Ishikawa (cell line): ENCODE results near the gene C1orf122.

Source experiments
- CEBPB ChIP-seq: IDR thresholded peaks from 2 replicates; pipeline ENCODE4 v1.6.1; 2012
- CREB1 ChIP-seq: IDR thresholded peaks from 2 replicates; pipeline ENCODE4 v1.6.1; 2012; ENCODE audit warnings: low read depth
- EGR1 ChIP-seq: IDR thresholded peaks from 2 replicates; pipeline ENCODE4 v1.6.1; 2012
- EP300 ChIP-seq: IDR thresholded peaks from 2 replicates; pipeline ENCODE4 v1.6.1; 2012; ENCODE audit warnings: borderline replicate concordance
- FOXM1 ChIP-seq: IDR thresholded peaks from 2 replicates; pipeline ENCODE4 v1.6.1; 2012; ENCODE audit warnings: low read depth, borderline replicate concordance
- MAX ChIP-seq: IDR thresholded peaks from 2 replicates; pipeline ENCODE4 v1.6.1; 2012
- NFIC ChIP-seq: IDR thresholded peaks from 2 replicates; pipeline ENCODE4 v1.6.1; 2012
- RAD21 ChIP-seq: IDR thresholded peaks from 2 replicates; pipeline ENCODE4 v1.6.1; 2012; ENCODE audit warnings: low read depth
- REST ChIP-seq: IDR thresholded peaks from 2 replicates; pipeline ENCODE4 v1.6.1; 2012; ENCODE audit warnings: low read depth, mild to moderate bottlenecking
- TAF1 ChIP-seq: IDR thresholded peaks from 2 replicates; pipeline ENCODE4 v1.6.1; 2012; ENCODE audit warnings: low read depth, mild to moderate bottlenecking
- TCF12 ChIP-seq: IDR thresholded peaks from 2 replicates; pipeline ENCODE4 v1.6.1; 2012; ENCODE audit warnings: low read depth
- TEAD4 ChIP-seq: IDR thresholded peaks from 2 replicates; pipeline ENCODE4 v1.6.1; 2012
- USF1 ChIP-seq: IDR thresholded peaks from 2 replicates; pipeline ENCODE4 v1.6.1; 2012
- YY1 ChIP-seq: IDR thresholded peaks from 2 replicates; pipeline ENCODE4 v1.6.1; 2012; ENCODE audit warnings: low read depth
- ZBTB7A ChIP-seq: IDR thresholded peaks from 2 replicates; pipeline ENCODE4 v1.6.1; 2012; ENCODE audit warnings: low read depth

Gene C1orf122

GRCh38 chr1:37840711-37841110, 33.1 kb downstream of the C1orf122 start:
- no peak for TF ChIP-seq ZBTB7A

GRCh38 chr1:37841652-37842051, 34.1 kb downstream of the C1orf122 start:
- TF ChIP-seq ZBTB7A (no peak), CREB1 (no peak), NFIC (no peak), REST (no peak), TEAD4 (no peak), MAX (no peak), FOXM1 (no peak), RAD21 (no peak), TAF1 (no peak), CEBPB (no peak), USF1 (no peak), EP300 (no peak), EGR1 (no peak), YY1 (no peak), TCF12 (no peak)

- no peak for TF ChIP-seq FOXM1
Measured at GRCh38 chr1:37844536-37844935, 36.9 kb downstream of the C1orf122 start.

GRCh38 chr1:37845049-37845646, 37.6 kb downstream of the C1orf122 start:
- TF ChIP-seq TCF12: no peak
- no peak for TF ChIP-seq FOXM1
- TF ChIP-seq CREB1: no peak
- no peak for TF ChIP-seq RAD21
- no peak for TF ChIP-seq YY1
- no peak for TF ChIP-seq ZBTB7A
- no peak for TF ChIP-seq EP300
- no peak for TF ChIP-seq TAF1
- TF ChIP-seq NFIC: no peak
- TF ChIP-seq TEAD4: no peak
- no peak for TF ChIP-seq CEBPB
- TF ChIP-seq REST: no peak
- no peak for TF ChIP-seq USF1
- no peak for TF ChIP-seq EGR1
- no peak for TF ChIP-seq MAX

- no peak for TF ChIP-seq ZBTB7A
- no peak for TF ChIP-seq EGR1
- no peak for TF ChIP-seq RAD21
- TF ChIP-seq CREB1: no peak
- TF ChIP-seq TAF1: no peak
- TF ChIP-seq FOXM1: no peak
- TF ChIP-seq TCF12: no peak
- no peak for TF ChIP-seq EP300
- no peak for TF ChIP-seq YY1
- no peak for TF ChIP-seq TEAD4
- TF ChIP-seq MAX: no peak
- no peak for TF ChIP-seq USF1
- no peak for TF ChIP-seq REST
- no peak for TF ChIP-seq CEBPB
- TF ChIP-seq NFIC: no peak
Measured at GRCh38 chr1:37845786-37846185, 38.2 kb downstream of the C1orf122 start.
